Measurements from ENCODE around the gene CEMIP.

Gene CEMIP

GRCh38 chr15:80785811-80786354, 6.7 kb downstream of the CEMIP start:
- DNase-seq = no peak

GRCh38 chr15:80787316-80787715, 8.1 kb downstream of the CEMIP start:
- no peak for DNase-seq

GRCh38 chr15:80788536-80788935, 9.4 kb downstream of the CEMIP start:
- no peak for DNase-seq

- no peak for DNase-seq
Measured at GRCh38 chr15:80789296-80789695, 10.1 kb downstream of the CEMIP start.

GRCh38 chr15:80789796-80790195, 10.6 kb downstream of the CEMIP start:
- DNase-seq = no peak

- DNase-seq = no peak
Measured at GRCh38 chr15:80790236-80790635, 11.1 kb downstream of the CEMIP start.

GRCh38 chr15:80791004-80791403, 11.8 kb downstream of the CEMIP start:
- DNase-seq = no peak

- no peak for DNase-seq
Measured at GRCh38 chr15:80796407-80796806, 17.2 kb downstream of the CEMIP start.

GRCh38 chr15:80798911-80799310, 19.7 kb downstream of the CEMIP start:
- DNase-seq = no peak

GRCh38 chr15:80800067-80800466, 20.9 kb downstream of the CEMIP start:
- DNase-seq = no peak

- no peak for DNase-seq
Measured at GRCh38 chr15:80801891-80802680, 22.9 kb downstream of the CEMIP start.

GRCh38 chr15:80803580-80804525, 24.7 kb downstream of the CEMIP start:
- DNase-seq = no peak

- DNase-seq = no peak
Measured at GRCh38 chr15:80804970-80805495, 25.9 kb downstream of the CEMIP start.

- DNase-seq = no peak
Measured at GRCh38 chr15:80811781-80812315, 32.7 kb downstream of the CEMIP start.

- DNase-seq = no peak
Measured at GRCh38 chr15:80815106-80815505, 35.9 kb downstream of the CEMIP start.

- DNase-seq = no peak
Measured at GRCh38 chr15:80816049-80816653, 37.0 kb downstream of the CEMIP start.

- no peak for DNase-seq
Measured at GRCh38 chr15:80816936-80817335, 37.8 kb downstream of the CEMIP start.

GRCh38 chr15:80817901-80818300, 38.7 kb downstream of the CEMIP start:
- no peak for DNase-seq

GRCh38 chr15:80819001-80819400, 39.8 kb downstream of the CEMIP start:
- no peak for DNase-seq

- DNase-seq = no peak
Measured at GRCh38 chr15:80820092-80820491, 40.9 kb downstream of the CEMIP start.

GRCh38 chr15:80822256-80822655, 43.1 kb downstream of the CEMIP start:
- no peak for DNase-seq
